ENCODE measurements around the gene TM4SF18.

TM4SF18 gene

GRCh38 chr3:149283401-149283800 is 50.0 kb downstream of the TM4SF18 start:
- DNase-seq (ENCODE audit: low spot score): no peak

DNA sequence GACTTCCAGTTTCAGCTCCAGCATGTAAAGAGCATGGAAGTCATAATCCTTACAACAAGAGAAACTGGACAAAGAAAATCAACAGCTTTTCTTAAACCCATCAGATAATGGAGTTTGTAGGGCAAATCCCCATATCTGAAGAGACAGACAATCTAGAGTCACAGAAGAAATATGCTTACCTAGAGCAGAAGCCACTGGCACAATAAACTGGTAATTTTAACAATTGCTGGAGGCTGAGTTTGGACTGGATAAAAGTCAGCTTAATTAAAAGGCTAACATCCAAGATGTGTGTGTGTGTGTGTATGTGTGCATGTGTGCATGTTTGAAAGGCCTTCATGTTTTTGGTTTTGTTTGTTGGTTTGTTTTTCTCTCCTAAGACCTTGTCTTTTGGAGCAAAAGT is 50.6 kb downstream of the TM4SF18 start:
- no peak for DNase-seq (ENCODE audit: low spot score)

- DNase-seq (ENCODE audit: low spot score): no peak
Measured at GRCh38 chr3:149282322-149282721, 51.1 kb downstream of the TM4SF18 start.

DNA sequence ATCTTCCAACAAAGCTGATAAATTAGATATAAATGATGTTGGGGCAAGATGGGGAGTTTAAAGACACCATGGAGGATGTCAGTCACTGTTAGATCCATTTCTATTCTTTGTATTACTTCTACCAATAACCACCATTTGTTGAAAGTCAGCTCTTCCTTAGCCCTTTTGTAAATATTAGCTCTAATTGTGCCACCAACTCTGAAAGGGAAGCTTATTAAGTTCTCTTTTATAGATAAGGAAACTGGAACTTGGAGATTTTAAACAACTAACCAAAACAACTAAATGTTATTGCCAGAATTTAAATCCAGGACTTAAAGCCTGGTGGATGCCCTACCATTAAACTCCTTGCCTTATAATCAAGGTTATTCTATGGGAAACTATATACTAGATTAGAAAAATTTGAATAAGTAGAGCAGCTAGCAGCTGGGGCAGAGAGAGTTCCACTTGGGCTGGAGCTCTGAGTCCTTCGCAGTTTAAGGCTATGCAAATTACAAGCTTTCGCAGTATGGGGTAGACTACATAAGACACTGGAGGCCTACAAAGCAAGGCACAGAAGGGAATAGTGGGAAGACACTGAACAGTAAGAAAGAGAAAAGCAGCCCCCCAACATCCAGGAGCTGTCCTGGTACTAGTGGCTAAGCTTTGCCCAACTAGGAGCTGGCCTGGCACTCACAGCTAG is 52.6 kb downstream of the TM4SF18 start:
- no peak for DNase-seq (ENCODE audit: low spot score)

- DNase-seq (ENCODE audit: low spot score): no peak
Measured at GRCh38 chr3:149278911-149279310, 54.5 kb downstream of the TM4SF18 start.

- peak; percentile 19 for DNase-seq (ENCODE audit: low spot score)
Measured at GRCh38 chr3:149277331-149277813, 56.1 kb downstream of the TM4SF18 start.

DNA sequence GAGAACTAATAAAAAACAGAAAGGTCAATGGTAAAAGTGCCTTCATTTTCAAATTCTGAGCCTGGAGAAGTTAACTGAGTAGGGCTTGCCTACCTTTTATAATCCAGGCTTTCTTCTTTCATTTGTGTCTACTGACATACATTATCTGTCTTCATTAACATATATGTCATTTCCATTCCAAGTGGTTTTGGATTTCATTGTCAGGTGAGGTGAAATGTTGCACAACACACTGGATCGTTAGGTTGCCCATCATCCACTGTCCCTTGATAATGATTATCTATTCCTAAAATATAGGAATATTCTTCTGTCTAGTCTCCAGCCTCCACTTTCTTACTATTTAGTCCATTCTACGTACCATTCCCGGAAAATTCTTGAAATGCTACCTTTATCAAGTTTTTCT is 56.8 kb downstream of the TM4SF18 start:
- no peak for DNase-seq (ENCODE audit: low spot score)

DNA sequence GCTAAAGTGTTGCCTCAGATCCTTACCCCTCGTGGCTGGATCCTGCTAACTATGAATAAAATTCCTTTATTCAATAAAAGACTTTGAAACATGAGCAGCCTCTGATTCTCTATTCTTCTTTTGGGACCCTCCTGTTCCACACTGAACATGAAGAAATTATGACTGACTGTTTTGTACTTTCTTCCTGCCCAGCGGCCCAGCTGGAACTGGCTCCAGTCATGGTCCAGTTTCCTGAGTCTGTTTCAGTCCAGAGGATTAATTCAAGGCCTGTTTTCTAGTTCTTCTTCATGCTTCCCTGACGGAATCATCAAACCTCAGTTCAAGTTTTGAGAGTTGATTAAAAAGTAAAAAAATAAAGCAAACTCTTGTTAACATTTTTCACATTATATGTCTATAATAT is 59.2 kb downstream of the TM4SF18 start:
- DNase-seq (ENCODE audit: low spot score): no peak

DNA sequence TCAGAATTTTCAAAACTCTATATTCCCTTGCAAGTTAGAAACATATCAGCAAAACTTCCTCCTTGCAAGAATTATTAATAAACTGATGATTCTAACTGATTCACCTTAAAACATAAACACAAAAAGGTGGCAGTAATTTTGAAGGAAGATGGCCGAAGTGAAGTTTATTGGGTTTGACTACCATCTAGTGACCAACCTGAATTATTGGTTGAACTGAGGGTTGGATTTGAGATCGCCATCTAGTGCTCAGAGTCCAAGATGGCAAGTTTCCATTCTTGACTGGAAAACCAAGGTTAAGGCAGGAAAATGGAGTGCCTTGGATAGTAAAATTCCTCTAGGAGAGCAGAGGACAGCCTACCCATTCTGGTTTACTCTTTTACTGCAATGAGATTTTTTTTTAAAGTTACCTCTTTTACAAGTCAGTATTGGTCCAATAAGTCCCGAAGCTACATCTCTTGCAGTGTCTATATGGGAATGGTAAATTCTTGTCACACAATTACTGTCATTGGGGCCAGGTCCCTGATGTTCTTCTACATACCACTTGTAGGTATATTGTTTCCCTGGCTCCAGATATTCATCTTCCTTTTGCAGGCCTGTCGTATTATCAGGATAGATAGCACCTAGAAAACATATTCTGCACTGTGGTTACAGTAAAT is 60.2 kb downstream of the TM4SF18 start:
- DNase-seq (ENCODE audit: low spot score): peak; percentile 56

GRCh38 chr3:149271669-149272068 is 61.8 kb downstream of the TM4SF18 start:
- DNase-seq (ENCODE audit: low spot score): no peak

- DNase-seq (ENCODE audit: low spot score): no peak
Measured at GRCh38 chr3:149270180-149270579, 63.3 kb downstream of the TM4SF18 start.

DNA sequence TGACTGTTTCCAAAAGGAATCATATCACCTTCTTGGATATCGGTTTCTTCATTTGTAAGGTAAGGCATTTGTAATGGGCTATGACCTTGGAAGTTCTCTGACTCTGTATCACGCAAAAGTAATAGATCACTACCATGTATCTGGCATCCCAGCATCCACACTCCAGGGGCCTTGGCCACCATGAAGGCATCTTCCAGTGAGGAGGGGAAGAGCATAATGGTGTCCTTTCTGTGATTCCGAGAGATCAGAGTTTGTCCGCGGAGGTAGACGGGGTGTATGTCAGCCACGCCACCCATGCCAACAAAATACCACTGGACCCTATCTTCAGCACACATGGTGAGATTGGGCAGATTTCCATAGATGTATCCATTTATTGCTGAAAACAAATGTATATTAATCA is 63.7 kb downstream of the TM4SF18 start:
- DNase-seq (ENCODE audit: low spot score): no peak

Measured in CD4-positive, alpha-beta T cell treated with Interleukin-6 at 100 ng/mL for 8 hours (primary cell).